BLaER1 treated with 17β-estradiol and CSF1 and Interleukin-3, amounts not matched to agents 10 nM and 100 nM (cell line): Measurements from ENCODE around the gene PLA2G3.

Experiments
- H3K27ac ChIP-seq, 11 experiments: shearing (Covaris generic); formaldehyde crosslinking; 2 replicates each; pipeline ENCODE4 v1.8.1; 2022
- H3K27me3 ChIP-seq, 11 experiments: shearing (Covaris generic); formaldehyde crosslinking; 2 replicates each; pipeline ENCODE4 v1.8.1; 2022
- H3K36me3 ChIP-seq, 11 experiments: shearing (Covaris generic); formaldehyde crosslinking; 2 replicates each; pipeline ENCODE4 v1.8.1; 2022
- H3K4me1 ChIP-seq, 10 experiments: shearing (Covaris generic); formaldehyde crosslinking; 2 replicates each; pipeline ENCODE4 v1.8.1; 2022
- H3K4me2 ChIP-seq, 11 experiments: shearing (Covaris generic); formaldehyde crosslinking; 2 replicates each; pipeline ENCODE4 v1.8.1; 2022
- H3K4me3 ChIP-seq, 10 experiments: shearing (Covaris generic); formaldehyde crosslinking; 2 replicates each; pipeline ENCODE4 v1.8.1; 2022
- H3K9ac ChIP-seq, 11 experiments: shearing (Covaris generic); formaldehyde crosslinking; 2 replicates each; pipeline ENCODE4 v1.8.1; 2022
- H3K9me3 ChIP-seq, 11 experiments: shearing (Covaris generic); formaldehyde crosslinking; replicated peaks in 1 of 11; 2 replicates each; pipeline ENCODE4 v1.8.1; 2022
- H4K20me1 ChIP-seq, 11 experiments: shearing (Covaris generic); formaldehyde crosslinking; 2 replicates each; pipeline ENCODE4 v1.8.1; 2022
- Cebpa-rat ChIP-seq, 11 experiments: shearing (Covaris generic); IDR thresholded peaks; 2 replicates each; pipeline ENCODE4 v1.8.1; 2022

PLA2G3 gene

GRCh38 chr22:31107894-31108218 is 32.5 kb downstream of the PLA2G3 start:
- H3K27ac ChIP-seq = peak overlapping the region in 4 of 11 experiments; percentile 6 to 38 (median 22); a peak in 4 of 22 replicates
- no peak for TF ChIP-seq Cebpa-rat (IDR thresholded peaks at IDR 0.05)
- H4K20me1 ChIP-seq = peaks cover 0 to 12% (median 0%) of the 10 kb centered on the region in 11 experiments; a peak in 4 of 22 replicates
- peak overlapping the region; percentile 12 to 77 (median 64); a peak in 20 of 22 replicates for H3K9ac ChIP-seq
- H3K9me3 ChIP-seq = peaks cover 6 to 19% (median 12%) of the 10 kb centered on the region in 11 experiments
- peak overlapping the region; percentile 80 to 96 (median 88) for H3K4me2 ChIP-seq
- peaks cover 9 to 31% (median 23%) of the 10 kb centered on the region in 10 experiments for H3K4me1 ChIP-seq
- peaks cover 0 to 26% (median 5%) of the 10 kb centered on the region in 11 experiments; a peak in 6 of 22 replicates for H3K36me3 ChIP-seq
- peak overlapping the region; percentile 52 to 70 (median 58) for H3K4me3 ChIP-seq
- H3K27me3 ChIP-seq = 0 out of 22 replicates have a peak, but pooled peaks cover 0 to 4% (median 0%) of the 10 kb centered on the region in 11 experiments

GRCh38 chr22:31107178-31107893 is 33.0 kb downstream of the PLA2G3 start, which contains the start of gene SELENOM:
SELENOM (minus strand) TSS chr22:31107568; CDS start chr22:31107505, 63 bp downstream.
- Histone ChIP-seq H3K36me3 (peaks cover 0 to 31% (median 7%) of the 10 kb centered on the region in 11 experiments; a peak in 7 of 22 replicates), H3K4me1 (peaks cover 9 to 31% (median 23%) of the 10 kb centered on the region in 10 experiments), H3K9ac (peak within 1 kb of the TSS; percentile 60 to 78 (median 74); a peak in 21 of 22 replicates), H3K27ac (peak within 1 kb of the TSS in 10 of 11 experiments; percentile 38 to 74 (median 54); a peak in 13 of 22 replicates), H4K20me1 (peaks cover 0 to 15% (median 0%) of the 10 kb centered on the region in 11 experiments; a peak in 4 of 22 replicates), H3K27me3 (0 out of 22 replicates have a peak, but pooled peaks cover 0 to 4% (median 0%) of the 10 kb centered on the region in 11 experiments), H3K9me3 (peaks cover under 1 to 13% (median 7%) of the 10 kb centered on the region in 11 experiments; a peak in 20 of 22 replicates), H3K4me2 (peak within 1 kb of the TSS; percentile 81 to 96 (median 90)), H3K4me3 (peak within 1 kb of the TSS; percentile 52 to 70 (median 59))
- no peak for TF ChIP-seq Cebpa-rat (IDR thresholded peaks at IDR 0.05)

GRCh38 chr22:31106731-31107177 is 33.6 kb downstream of the PLA2G3 start:
- Histone ChIP-seq H3K4me1 (peaks cover 9 to 31% (median 23%) of the 10 kb centered on the region in 10 experiments), H3K27ac (peak overlapping the region in 10 of 11 experiments; percentile 38 to 74 (median 54); a peak in 11 of 22 replicates), H3K4me3 (peak overlapping the region; percentile 44 to 70 (median 58)), H3K9ac (peak overlapping the region in 10 of 11 experiments; percentile 60 to 78 (median 73); a peak in 19 of 22 replicates), H3K9me3 (peaks cover 0 to 8% (median 2%) of the 10 kb centered on the region in 11 experiments; a peak in 5 of 22 replicates), H4K20me1 (peaks cover 0 to 15% (median 0%) of the 10 kb centered on the region in 11 experiments; a peak in 4 of 22 replicates), H3K4me2 (peak overlapping the region; percentile 67 to 93 (median 86)), H3K27me3 (0 out of 22 replicates have a peak, but pooled peaks cover 0 to 4% (median 0%) of the 10 kb centered on the region in 11 experiments), H3K36me3 (peaks cover 0 to 37% (median 10%) of the 10 kb centered on the region in 11 experiments; a peak in 10 of 22 replicates)
- no peak for TF ChIP-seq Cebpa-rat (IDR thresholded peaks at IDR 0.05)

GRCh38 chr22:31106001-31106571 is 34.2 kb downstream of the PLA2G3 start:
- TF ChIP-seq Cebpa-rat (IDR thresholded peaks at IDR 0.05) = no peak
- Histone ChIP-seq H3K4me1 (peaks cover 9 to 31% (median 23%) of the 10 kb centered on the region in 10 experiments), H3K4me3 (no peak overlapping the region), H3K9ac (no peak overlapping the region), H3K27ac (no peak overlapping the region), H3K9me3 (0 out of 22 replicates have a peak, but pooled peaks cover 0 to under 1% (median 0%) of the 10 kb centered on the region in 11 experiments), H3K36me3 (peaks cover 0 to 44% (median 14%) of the 10 kb centered on the region in 11 experiments; a peak in 14 of 22 replicates), H3K4me2 (peak overlapping the region in 1 of 11 experiments; percentile 90; a peak in 1 of 22 replicates), H3K27me3 (0 out of 22 replicates have a peak, but pooled peaks cover 0 to 4% (median 0%) of the 10 kb centered on the region in 11 experiments), H4K20me1 (peaks cover 0 to 15% (median 0%) of the 10 kb centered on the region in 11 experiments; a peak in 4 of 22 replicates)

GRCh38 chr22:31105282-31105929 is 34.9 kb downstream of the PLA2G3 start:
- Histone ChIP-seq H3K9ac (no peak overlapping the region), H3K36me3 (peaks cover under 1 to 49% (median 16%) of the 10 kb centered on the region in 11 experiments; a peak in 15 of 22 replicates), H3K27me3 (0 out of 22 replicates have a peak, but pooled peaks cover 0 to 4% (median 0%) of the 10 kb centered on the region in 11 experiments), H3K4me1 (peaks cover 9 to 31% (median 23%) of the 10 kb centered on the region in 10 experiments), H3K4me3 (no peak overlapping the region), H3K4me2 (no peak overlapping the region), H3K9me3 (no peaks in the 10 kb centered on the region), H3K27ac (no peak overlapping the region), H4K20me1 (peaks cover 0 to 15% (median 0%) of the 10 kb centered on the region in 11 experiments; a peak in 4 of 22 replicates)
- no peak for TF ChIP-seq Cebpa-rat (IDR thresholded peaks at IDR 0.05)

GRCh38 chr22:31104869-31105268 is 35.4 kb downstream of the PLA2G3 start:
- Histone ChIP-seq H3K4me3 (no peak overlapping the region), H3K9me3 (no peaks in the 10 kb centered on the region), H3K27ac (no peak overlapping the region), H3K4me1 (peaks cover 9 to 30% (median 22%) of the 10 kb centered on the region in 10 experiments), H3K36me3 (peaks cover 6 to 54% (median 21%) of the 10 kb centered on the region in 11 experiments; a peak in 18 of 22 replicates), H4K20me1 (peaks cover 0 to 15% (median 0%) of the 10 kb centered on the region in 11 experiments; a peak in 4 of 22 replicates), H3K27me3 (0 out of 22 replicates have a peak, but pooled peaks cover 0 to 4% (median 0%) of the 10 kb centered on the region in 11 experiments), H3K9ac (no peak overlapping the region), H3K4me2 (no peak overlapping the region)
- no peak for TF ChIP-seq Cebpa-rat (IDR thresholded peaks at IDR 0.05)

- no peak overlapping the region for H3K27ac ChIP-seq
- H3K9me3 ChIP-seq = no peaks in the 10 kb centered on the region
- H4K20me1 ChIP-seq = peaks cover 0 to 15% (median 0%) of the 10 kb centered on the region in 11 experiments; a peak in 4 of 22 replicates
- no peak overlapping the region for H3K9ac ChIP-seq
- H3K4me2 ChIP-seq = no peak overlapping the region
- peaks cover 14 to 62% (median 29%) of the 10 kb centered on the region in 11 experiments; a peak in 20 of 22 replicates for H3K36me3 ChIP-seq
- TF ChIP-seq Cebpa-rat (IDR thresholded peaks at IDR 0.05) = no peak
- H3K4me1 ChIP-seq = peaks cover 9 to 26% (median 18%) of the 10 kb centered on the region in 10 experiments
- H3K4me3 ChIP-seq = no peak overlapping the region
- 0 out of 22 replicates have a peak, but pooled peaks cover 0 to 4% (median 0%) of the 10 kb centered on the region in 11 experiments for H3K27me3 ChIP-seq
Observed at GRCh38 chr22:31103899-31104694, 36.2 kb downstream of the PLA2G3 start.
